CD4-positive, alpha-beta T cell treated with Interferon gamma for 1 hour (primary cell): Measurements from ENCODE around the gene BUD23.
"Not testable (repeated sequence)": the region's sequence is repeated elsewhere in the genome, so short reads cannot be mapped to it uniquely, and the experiment has no call there.

ENCODE experiments used
- DNase-seq: peaks from one replicate; pipeline ENCODE4 v3.0.0-alpha.2; 2020

The BUD23 gene

GRCh38 chr7:73668103-73668885 is 15.1 kb upstream of the BUD23 start:
- DNase-seq, result no peak

GRCh38 chr7:73668886-73669230 is 14.5 kb upstream of the BUD23 start:
- DNase-seq, result no peak

- no peak for DNase-seq
Measured at GRCh38 chr7:73669288-73669701, 14.1 kb upstream of the BUD23 start.

- no peak for DNase-seq
Measured at GRCh38 chr7:73669858-73670385, 13.5 kb upstream of the BUD23 start.

GRCh38 chr7:73671322-73671661 is 12.1 kb upstream of the BUD23 start:
- no peak for DNase-seq

GRCh38 chr7:73671857-73672445 is 11.4 kb upstream of the BUD23 start:
- no peak for DNase-seq

GRCh38 chr7:73674468-73675124 is 8.8 kb upstream of the BUD23 start:
- DNase-seq, result no peak

GRCh38 chr7:73676062-73676461 is 7.3 kb upstream of the BUD23 start:
- DNase-seq, result not testable (repeated sequence)

GRCh38 chr7:73678862-73679261 is 4.5 kb upstream of the BUD23 start:
- DNase-seq, result no peak

GRCh38 chr7:73679709-73680108 is 3.7 kb upstream of the BUD23 start:
- no peak for DNase-seq

- no peak for DNase-seq
Measured at GRCh38 chr7:73680501-73680900, 2.9 kb upstream of the BUD23 start.

GRCh38 chr7:73681031-73681430 is 2.4 kb upstream of the BUD23 start:
- DNase-seq, result no peak

- DNase-seq, result no peak
Measured at GRCh38 chr7:73682745-73683055, 697 bp upstream of the BUD23 start.

GRCh38 chr7:73683788-73684693 is 644 bp downstream of the BUD23 start:
- DNase-seq, result no peak

- DNase-seq, result no peak
Measured at GRCh38 chr7:73685311-73685710, 1.9 kb downstream of the BUD23 start.

GRCh38 chr7:73688288-73688687 is 4.9 kb downstream of the BUD23 start:
- DNase-seq, result no peak

GRCh38 chr7:73690646-73691045 is 7.2 kb downstream of the BUD23 start:
- no peak for DNase-seq

- no peak for DNase-seq
Measured at GRCh38 chr7:73696372-73696771, 13.0 kb downstream of the BUD23 start.

GRCh38 chr7:73698410-73698809 is 15.0 kb downstream of the BUD23 start:
- DNase-seq, result no peak

GRCh38 chr7:73699370-73700068 is 16.1 kb downstream of the BUD23 start:
- DNase-seq, result no peak

- no peak for DNase-seq
Measured at GRCh38 chr7:73700069-73700423, 16.6 kb downstream of the BUD23 start.

- no peak for DNase-seq
Measured at GRCh38 chr7:73700581-73701134, 17.3 kb downstream of the BUD23 start.
